WTC11 (cell line): ENCODE results near the gene RGS12. TPM values are rescaled to one million over a fixed set of nuclear protein-coding genes. Genes with fewer than 3 reads are reported as not detected.

Source experiments
- ATAC-seq: fragments of 200-7000 bp; cut with Tn5 transposase; 2 replicates; pipeline ENCODE4 v1.10.0; 2021; ENCODE audit warnings: mild to moderate bottlenecking, moderate library complexity
- CTCF ChIA-PET: fragments of 300-600 bp; sonication (Branson Sonifier 250); formaldehyde crosslinking; loops from one replicate; lab custom pipeline; 2021; ENCODE audit warnings: antibody characterized with exemption; lab: Charles Lee
- POLR2A ChIA-PET: fragments of 350-600 bp; sonication (Branson Sonifier 250); formaldehyde crosslinking; loops from one replicate; lab custom pipeline; 2021; ENCODE audit warnings: antibody characterized with exemption; lab: Charles Lee
- DNase-seq: peaks from one replicate; pipeline ENCODE4 v3.0.0; 2021; ENCODE audit warnings: low spot score
- H3K27ac Mint-ChIP-seq: 2 replicates; pipeline ENCODE4 v1.8.0; 2021; ENCODE audit warnings: mixed read lengths
- H3K27me3 Mint-ChIP-seq: 2 replicates; pipeline ENCODE4 v1.8.0; 2021; ENCODE audit warnings: low read depth, mild to moderate bottlenecking, moderate library complexity, mixed read lengths
- H3K36me3 Mint-ChIP-seq: 2 replicates; pipeline ENCODE4 v1.8.0; 2021; ENCODE audit warnings: mixed read lengths
- H3K4me1 Mint-ChIP-seq: 2 replicates; pipeline ENCODE4 v1.8.0; 2022; ENCODE audit warnings: mixed read lengths
- H3K4me3 Mint-ChIP-seq: 2 replicates; pipeline ENCODE4 v1.8.0; 2021; ENCODE audit warnings: mild to moderate bottlenecking, moderate library complexity, mixed read lengths
- H3K9me3 Mint-ChIP-seq: 2 replicates; pipeline ENCODE4 v1.8.0; 2021; ENCODE audit warnings: mixed read lengths
- CBFB ChIP-seq: sonication (generic); formaldehyde crosslinking; IDR thresholded peaks from 2 replicates; pipeline ENCODE4 v1.8.1; 2022; ENCODE audit warnings: mild to moderate bottlenecking, low read depth, missing genetic modification reagents
- CREB1 ChIP-seq: sonication (generic); formaldehyde crosslinking; IDR thresholded peaks from 2 replicates; pipeline ENCODE4 v1.8.0; 2023; ENCODE audit warnings: mild to moderate bottlenecking, missing genetic modification reagents
- CTCF ChIP-seq: fragments of 200-600 bp; IDR thresholded peaks from 2 replicates; pipeline ENCODE4 v1.8.0; 2022; ENCODE audit warnings: antibody characterized with exemption
- ESRRA ChIP-seq: sonication (generic); formaldehyde crosslinking; IDR thresholded peaks from 2 replicates; pipeline ENCODE4 v1.8.1; 2022; ENCODE audit warnings: mild to moderate bottlenecking, missing genetic modification reagents, borderline replicate concordance
- FOXP1 ChIP-seq: sonication (generic); formaldehyde crosslinking; IDR thresholded peaks from 2 replicates; pipeline ENCODE4 v1.8.0; 2022; ENCODE audit warnings: missing genetic modification reagents, mild to moderate bottlenecking, moderate library complexity, borderline replicate concordance
- FOXP4 ChIP-seq: sonication (generic); formaldehyde crosslinking; IDR thresholded peaks from 2 replicates; pipeline ENCODE4 v1.8.0; 2022; ENCODE audit warnings: mild to moderate bottlenecking, missing genetic modification reagents
- IRF1 ChIP-seq: sonication (generic); formaldehyde crosslinking; IDR thresholded peaks from 2 replicates; pipeline ENCODE4 v1.8.0; 2023; ENCODE audit warnings: missing genetic modification reagents
- MAX ChIP-seq: sonication (generic); formaldehyde crosslinking; IDR thresholded peaks from 2 replicates; pipeline ENCODE4 v1.8.0; 2022; ENCODE audit warnings: mild to moderate bottlenecking, missing genetic modification reagents
- MLX ChIP-seq: sonication (generic); formaldehyde crosslinking; IDR thresholded peaks from 2 replicates; pipeline ENCODE4 v1.8.1; 2023; ENCODE audit warnings: mild to moderate bottlenecking, missing genetic modification reagents, moderate library complexity
- NR1H2 ChIP-seq: sonication (generic); formaldehyde crosslinking; IDR thresholded peaks from 2 replicates; pipeline ENCODE4 v1.9.0; 2021; ENCODE audit warnings: mild to moderate bottlenecking, moderate library complexity, missing genetic modification reagents
- NR2C2 ChIP-seq: sonication (generic); formaldehyde crosslinking; IDR thresholded peaks from 2 replicates; pipeline ENCODE4 v1.8.0; 2022; ENCODE audit warnings: mild to moderate bottlenecking, missing genetic modification reagents
- PRDM15 ChIP-seq: sonication (generic); formaldehyde crosslinking; IDR thresholded peaks from 2 replicates; pipeline ENCODE4 v1.8.0; 2022; ENCODE audit warnings: missing genetic modification reagents
- SP1 ChIP-seq: sonication (generic); formaldehyde crosslinking; conservative IDR thresholded peaks from 2 replicates; pipeline ENCODE4 v1.8.1; 2022; ENCODE audit warnings: missing genetic modification reagents
- TCF7 ChIP-seq: sonication (generic); formaldehyde crosslinking; IDR thresholded peaks from 2 replicates; pipeline ENCODE4 v1.8.0; 2022; ENCODE audit warnings: mild to moderate bottlenecking, low read depth, missing genetic modification reagents, moderate library complexity
- ZBTB43 ChIP-seq: sonication (generic); formaldehyde crosslinking; IDR thresholded peaks from 2 replicates; pipeline ENCODE4 v1.8.1; 2023; ENCODE audit warnings: mild to moderate bottlenecking, missing genetic modification reagents
- ZNF425 ChIP-seq: fragments of 250-450 bp; sonication (Bioruptor Pico); conservative IDR thresholded peaks from 2 replicates; pipeline ENCODE4 v1.9.0; 2021; ENCODE audit warnings: mild to moderate bottlenecking
- ZSCAN18 ChIP-seq: fragments of 250-450 bp; sonication (Bioruptor Pico); IDR thresholded peaks from 2 replicates; pipeline ENCODE4 v2.1.2; 2022; ENCODE audit warnings: mild to moderate bottlenecking, moderate library complexity
- total RNA-seq: library from RNA; stranded (reverse); gene quantifications from 3 replicates; pipeline ENCODE4 v1.2.3, GENCODE V29; 2021

The RGS12 gene
- total RNA-seq, 1 experiment from 2014 or later = 21.0 TPM

GRCh38 chr4:3311489-3312171 lies 18.8 kb downstream of the RGS12 start:
- Mint-ChIP-seq H3K4me1 (peaks cover 16% of the 10 kb centered on the region), H3K27ac (no peak overlapping the region), H3K4me3 (no peak overlapping the region), H3K9me3 (no peaks in the 10 kb centered on the region), H3K36me3 (peaks cover 7% of the 10 kb centered on the region), H3K27me3 (no peaks in the 10 kb centered on the region)
- TF ChIP-seq FOXP1 (CRISPR knock-in tag) (no peak), CTCF (no peak), TCF7 (CRISPR knock-in tag) (no peak), CBFB (no peak), ESRRA (no peak), ZBTB43 (no peak), NR1H2 (CRISPR knock-in tag) (no peak), SP1 (CRISPR knock-in tag) (no peak), MLX (CRISPR knock-in tag) (no peak), FOXP4 (no peak), CREB1 (CRISPR knock-in tag) (no peak), ZNF425 (CRISPR knock-in tag) (no peak), NR2C2 (CRISPR knock-in tag) (no peak)
- ChIA-PET POLR2A (no interaction called here), CTCF (no interaction called here)
- ATAC-seq (no peak), DNase-seq (no peak)

- Mint-ChIP-seq H3K9me3 (no peaks in the 10 kb centered on the region), H3K4me3 (no peak overlapping the region), H3K36me3 (peaks cover 10% of the 10 kb centered on the region), H3K27ac (0 out of 2 replicates have a peak overlapping the region, but pooled peaks have one; percentile 72), H3K27me3 (no peaks in the 10 kb centered on the region), H3K4me1 (peaks cover 16% of the 10 kb centered on the region)
- ChIA-PET POLR2A (no interaction called here), CTCF (interaction anchor here (1.5 kb wide), 1 partner anchor 122 kb away, joined by 3 read pairs; no protein-coding TSS in a partner anchor)
- no peak for ATAC-seq
- DNase-seq = no peak
- no peak for TF ChIP-seq SP1 (CRISPR knock-in tag)
- no peak for TF ChIP-seq NR1H2 (CRISPR knock-in tag)
- TF ChIP-seq NR2C2 (CRISPR knock-in tag) = no peak
- no peak for TF ChIP-seq ZSCAN18
- no peak for TF ChIP-seq MAX (CRISPR knock-in tag)
- no peak for TF ChIP-seq FOXP4
- no peak for TF ChIP-seq PRDM15 (CRISPR knock-in tag)
- TF ChIP-seq IRF1 (CRISPR knock-in tag) = no peak
Observed at GRCh38 chr4:3312362-3312761, 19.5 kb downstream of the RGS12 start.
